ENCODE measurements around the gene PKNOX2. TPM values are rescaled to one million over a fixed set of nuclear protein-coding genes. Genes with fewer than 3 reads are reported as not detected.

PKNOX2 gene
- total and polyA plus RNA-seq, 9 of the 15 experiments (the other 6 are each of a cell fraction or from before 2014, with no cell fraction given) = not detected

DNA sequence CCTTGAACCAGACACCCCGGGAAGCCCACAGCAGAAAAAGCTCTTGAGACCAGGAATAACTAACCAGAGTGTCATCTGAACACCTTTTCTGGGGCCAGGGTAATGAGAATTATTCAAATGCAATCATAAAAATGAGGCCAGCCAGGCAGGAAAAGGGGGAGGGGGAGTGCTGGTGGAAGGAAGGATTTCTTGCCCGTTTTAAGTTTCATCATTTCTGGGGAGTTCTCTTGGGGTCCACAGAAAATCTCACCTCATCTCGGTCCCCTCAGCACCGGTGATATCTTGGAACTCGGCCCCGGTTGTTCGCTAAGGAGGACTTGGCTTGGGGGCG, 495 bp upstream of the PKNOX2 start:
- Histone ChIP-seq H2AFZ (ENCODE audit: low read depth, low read length) (no peak overlapping the region), H3K9me3 (replicated peaks; ENCODE audit: control insufficient read depth, insufficient read depth, low read depth, low read length) (no peaks in the 10 kb centered on the region), H3K4me3 (no peak overlapping the region), H3K4me1 (replicated peaks in 1 of 2; ENCODE audit: control insufficient read depth in 2 of 2, insufficient read depth in 2 of 2, low read length in 2 of 2) (peaks cover 0 to 11% of the 10 kb centered on the region in 2 experiments; a peak in 2 of 5 replicates), H3K4me2 (ENCODE audit: insufficient read depth, low read length) (no peak overlapping the region), H3K9ac (ENCODE audit: insufficient read depth in 1 of 2, low read depth in 2 of 2, low read length in 2 of 2) (peak overlapping the region in 1 of 2 experiments; percentile 17; a peak in 1 of 4 replicates), H4K20me1 (replicated peaks; ENCODE audit: control insufficient read depth, insufficient read depth, low read length) (no peaks in the 10 kb centered on the region), H3K79me2 (ENCODE audit: control insufficient read depth, insufficient read depth, low read length) (no peaks in the 10 kb centered on the region), H3K27me3 (ENCODE audit: control insufficient read depth in 2 of 2, insufficient read depth in 2 of 2, low read length in 2 of 2) (peaks cover 31 to 37% of the 10 kb centered on the region in 2 experiments; a peak in 4 of 5 replicates), H3K36me3 (ENCODE audit: control insufficient read depth, insufficient read depth, low read length) (no peaks in the 10 kb centered on the region), H3K27ac (ENCODE audit: extremely low read depth, low read depth, low read length) (no peak overlapping the region), H3K9me1 (ENCODE audit: control insufficient read depth, insufficient read depth, low read length) (no peaks in the 10 kb centered on the region)
- intact Hi-C loops (cut with micrococcal nuclease) (loop anchor here (10.0 kb wide), 1 partner anchor 181 kb away; no protein-coding TSS in a partner anchor), in situ Hi-C loops (cut with MboI) (loop anchor here (5.0 kb wide), 1 partner anchor 53 kb away; no protein-coding TSS in a partner anchor)
- DNase-seq (ENCODE audit: extremely low read depth in 1 of 4, low spot score in 3 of 4) = no peak
- no peak for ATAC-seq
- POLR2A ChIA-PET = no interaction called here
- CTCF ChIA-PET (ENCODE audit: low intra/inter-chr PET ratio) = interaction anchor here (0.7 to 1.6 kb wide), 2 partner anchors 22 to 748 kb away, joined by 3 read pairs; no protein-coding TSS in a partner anchor
- no peak for TF ChIP-seq TCF7 (IDR thresholded peaks at IDR 0.05; ENCODE audit: borderline replicate concordance)
- TF ChIP-seq ZBTB17 (CRISPR knock-in tag; IDR thresholded peaks at IDR 0.05) = no peak
- no peak for TF ChIP-seq SIN3B (IDR thresholded peaks at IDR 0.05; ENCODE audit: low read depth)
- no peak for TF ChIP-seq ZBTB7A (IDR thresholded peaks at IDR 0.05; ENCODE audit: borderline replicate concordance, control insufficient read depth, low read depth, low read length)
- no peak for TF ChIP-seq RFX7 (CRISPR knock-in tag; IDR thresholded peaks at IDR 0.05)
- no peak for TF ChIP-seq CHD1 (IDR thresholded peaks at IDR 0.05; ENCODE audit: low read length)
- no peak for TF ChIP-seq GTF2E2 (tag; IDR thresholded peaks at IDR 0.05)
- no peak for TF ChIP-seq ZNF124 (CRISPR knock-in tag; IDR thresholded peaks at IDR 0.05)
- no peak for TF ChIP-seq YBX1 (IDR thresholded peaks at IDR 0.05)
- TF ChIP-seq NELFE (IDR thresholded peaks at IDR 0.05; ENCODE audit: insufficient read depth, insufficient read length) = no peak
- no peak for TF ChIP-seq NRF1 (conservative IDR thresholded peaks at IDR 0.05 in 1 of 2, IDR thresholded peaks at IDR 0.05 in 1 of 2)
- no peak for TF ChIP-seq HOXB6 (CRISPR knock-in tag; IDR thresholded peaks at IDR 0.05; ENCODE audit: borderline replicate concordance)
- TF ChIP-seq NCOR1 (IDR thresholded peaks at IDR 0.05) = no peak
- TF ChIP-seq, protein P1, sequence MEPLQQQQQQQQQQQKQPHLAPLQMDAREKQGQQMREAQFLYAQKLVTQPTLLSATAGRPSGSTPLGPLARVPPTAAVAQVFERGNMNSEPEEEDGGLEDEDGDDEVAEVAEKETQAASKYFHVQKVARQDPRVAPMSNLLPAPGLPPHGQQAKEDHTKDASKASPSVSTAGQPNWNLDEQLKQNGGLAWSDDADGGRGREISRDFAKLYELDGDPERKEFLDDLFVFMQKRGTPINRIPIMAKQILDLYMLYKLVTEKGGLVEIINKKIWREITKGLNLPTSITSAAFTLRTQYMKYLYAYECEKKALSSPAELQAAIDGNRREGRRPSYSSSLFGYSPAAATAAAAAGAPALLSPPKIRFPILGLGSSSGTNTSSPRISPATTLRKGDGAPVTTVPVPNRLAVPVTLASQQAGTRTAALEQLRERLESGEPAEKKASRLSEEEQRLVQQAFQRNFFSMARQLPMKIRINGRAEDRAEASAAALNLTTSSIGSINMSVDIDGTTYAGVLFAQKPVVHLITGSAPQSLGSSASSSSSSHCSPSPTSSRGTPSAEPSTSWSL (CRISPR knock-in tag; IDR thresholded peaks at IDR 0.05; ENCODE audit: borderline replicate concordance) = no peak
- TF ChIP-seq, protein P2, sequence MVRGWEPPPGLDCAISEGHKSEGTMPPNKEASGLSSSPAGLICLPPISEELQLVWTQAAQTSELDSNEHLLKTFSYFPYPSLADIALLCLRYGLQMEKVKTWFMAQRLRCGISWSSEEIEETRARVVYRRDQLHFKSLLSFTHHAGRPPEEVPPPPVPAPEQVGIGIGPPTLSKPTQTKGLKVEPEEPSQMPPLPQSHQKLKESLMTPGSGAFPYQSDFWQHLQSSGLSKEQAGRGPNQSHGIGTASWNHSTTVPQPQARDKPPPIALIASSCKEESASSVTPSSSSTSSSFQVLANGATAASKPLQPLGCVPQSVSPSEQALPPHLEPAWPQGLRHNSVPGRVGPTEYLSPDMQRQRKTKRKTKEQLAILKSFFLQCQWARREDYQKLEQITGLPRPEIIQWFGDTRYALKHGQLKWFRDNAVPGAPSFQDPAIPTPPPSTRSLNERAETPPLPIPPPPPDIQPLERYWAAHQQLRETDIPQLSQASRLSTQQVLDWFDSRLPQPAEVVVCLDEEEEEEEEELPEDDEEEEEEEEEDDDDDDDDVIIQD (CRISPR knock-in tag; IDR thresholded peaks at IDR 0.05) = no peak
- TF ChIP-seq ZNF134 (CRISPR knock-in tag; conservative IDR thresholded peaks at IDR 0.05) = no peak
- TF ChIP-seq, protein P3, sequence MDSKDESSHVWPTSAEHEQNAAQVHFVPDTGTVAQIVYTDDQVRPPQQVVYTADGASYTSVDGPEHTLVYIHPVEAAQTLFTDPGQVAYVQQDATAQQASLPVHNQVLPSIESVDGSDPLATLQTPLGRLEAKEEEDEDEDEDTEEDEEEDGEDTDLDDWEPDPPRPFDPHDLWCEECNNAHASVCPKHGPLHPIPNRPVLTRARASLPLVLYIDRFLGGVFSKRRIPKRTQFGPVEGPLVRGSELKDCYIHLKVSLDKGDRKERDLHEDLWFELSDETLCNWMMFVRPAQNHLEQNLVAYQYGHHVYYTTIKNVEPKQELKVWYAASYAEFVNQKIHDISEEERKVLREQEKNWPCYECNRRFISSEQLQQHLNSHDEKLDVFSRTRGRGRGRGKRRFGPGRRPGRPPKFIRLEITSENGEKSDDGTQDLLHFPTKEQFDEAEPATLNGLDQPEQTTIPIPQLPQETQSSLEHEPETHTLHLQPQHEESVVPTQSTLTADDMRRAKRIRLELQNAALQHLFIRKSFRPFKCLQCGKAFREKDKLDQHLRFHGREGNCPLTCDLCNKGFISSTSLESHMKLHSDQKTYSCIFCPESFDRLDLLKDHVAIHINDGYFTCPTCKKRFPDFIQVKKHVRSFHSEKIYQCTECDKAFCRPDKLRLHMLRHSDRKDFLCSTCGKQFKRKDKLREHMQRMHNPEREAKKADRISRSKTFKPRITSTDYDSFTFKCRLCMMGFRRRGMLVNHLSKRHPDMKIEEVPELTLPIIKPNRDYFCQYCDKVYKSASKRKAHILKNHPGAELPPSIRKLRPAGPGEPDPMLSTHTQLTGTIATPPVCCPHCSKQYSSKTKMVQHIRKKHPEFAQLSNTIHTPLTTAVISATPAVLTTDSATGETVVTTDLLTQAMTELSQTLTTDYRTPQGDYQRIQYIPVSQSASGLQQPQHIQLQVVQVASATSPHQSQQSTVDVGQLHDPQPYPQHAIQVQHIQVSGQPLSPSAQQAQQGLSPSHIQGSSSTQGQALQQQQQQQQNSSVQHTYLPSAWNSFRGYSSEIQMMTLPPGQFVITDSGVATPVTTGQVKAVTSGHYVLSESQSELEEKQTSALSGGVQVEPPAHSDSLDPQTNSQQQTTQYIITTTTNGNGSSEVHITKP (IDR thresholded peaks at IDR 0.05; ENCODE audit: partially characterized antibody) = no peak
- TF ChIP-seq TEAD2 (tag; IDR thresholded peaks at IDR 0.05) = no peak
- BruUV-seq (replicated peaks) = no TSS peak
- FAIRE-seq = no peak
- WGBS (ENCODE audit: insufficient coverage, low coverage, missing lambda C conversion rate) = 3% methylated on average over 8 of the region's 8 CpGs
